ENCODE results near the gene PTHLH.

DNA sequence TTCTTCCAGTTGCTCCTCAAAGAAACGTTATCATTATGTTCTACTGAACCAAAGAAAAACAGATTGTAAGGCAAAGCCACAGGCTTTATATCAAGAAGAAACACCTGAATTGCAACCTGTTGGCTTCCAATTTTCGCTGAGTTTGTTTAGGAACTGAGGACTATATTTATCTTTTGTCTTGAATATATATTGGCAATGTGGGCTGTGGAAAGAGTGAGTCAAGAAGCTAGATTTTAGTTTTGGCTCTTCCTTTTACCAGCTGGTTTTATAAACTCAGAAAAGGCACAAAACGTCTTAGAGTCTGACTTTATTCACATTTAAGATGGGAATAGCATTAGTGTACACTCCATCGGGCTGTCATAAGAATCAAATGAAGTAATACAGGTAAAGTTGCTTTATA, 10.4 kb upstream of the PTHLH start:
- TF ChIP-seq, protein P1, sequence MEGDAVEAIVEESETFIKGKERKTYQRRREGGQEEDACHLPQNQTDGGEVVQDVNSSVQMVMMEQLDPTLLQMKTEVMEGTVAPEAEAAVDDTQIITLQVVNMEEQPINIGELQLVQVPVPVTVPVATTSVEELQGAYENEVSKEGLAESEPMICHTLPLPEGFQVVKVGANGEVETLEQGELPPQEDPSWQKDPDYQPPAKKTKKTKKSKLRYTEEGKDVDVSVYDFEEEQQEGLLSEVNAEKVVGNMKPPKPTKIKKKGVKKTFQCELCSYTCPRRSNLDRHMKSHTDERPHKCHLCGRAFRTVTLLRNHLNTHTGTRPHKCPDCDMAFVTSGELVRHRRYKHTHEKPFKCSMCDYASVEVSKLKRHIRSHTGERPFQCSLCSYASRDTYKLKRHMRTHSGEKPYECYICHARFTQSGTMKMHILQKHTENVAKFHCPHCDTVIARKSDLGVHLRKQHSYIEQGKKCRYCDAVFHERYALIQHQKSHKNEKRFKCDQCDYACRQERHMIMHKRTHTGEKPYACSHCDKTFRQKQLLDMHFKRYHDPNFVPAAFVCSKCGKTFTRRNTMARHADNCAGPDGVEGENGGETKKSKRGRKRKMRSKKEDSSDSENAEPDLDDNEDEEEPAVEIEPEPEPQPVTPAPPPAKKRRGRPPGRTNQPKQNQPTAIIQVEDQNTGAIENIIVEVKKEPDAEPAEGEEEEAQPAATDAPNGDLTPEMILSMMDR (conservative IDR thresholded peaks at IDR 0.05): no peak
- TF ChIP-seq EZH2 (IDR thresholded peaks at IDR 0.05; ENCODE audit: low read depth): no peak
